K562 treated with DMSO at 1 percent for 24 hours (cell line): Measurements from ENCODE around the gene RBPMS2. TPM values are rescaled to one million over a fixed set of nuclear protein-coding genes. Genes with fewer than 3 reads are reported as not detected.

Experiments used
- total RNA-seq: library from RNA; unstranded; fragments of 300-600 nt; gene quantifications from 2 replicates; pipeline ENCODE4 v1.2.3, GENCODE V29; 2022; ENCODE audit warnings: low read depth; ENCODE audit not compliant: insufficient read depth

Gene RBPMS2
- total RNA-seq: 1.0 and 2.2 TPM in 2 replicates

DNA sequence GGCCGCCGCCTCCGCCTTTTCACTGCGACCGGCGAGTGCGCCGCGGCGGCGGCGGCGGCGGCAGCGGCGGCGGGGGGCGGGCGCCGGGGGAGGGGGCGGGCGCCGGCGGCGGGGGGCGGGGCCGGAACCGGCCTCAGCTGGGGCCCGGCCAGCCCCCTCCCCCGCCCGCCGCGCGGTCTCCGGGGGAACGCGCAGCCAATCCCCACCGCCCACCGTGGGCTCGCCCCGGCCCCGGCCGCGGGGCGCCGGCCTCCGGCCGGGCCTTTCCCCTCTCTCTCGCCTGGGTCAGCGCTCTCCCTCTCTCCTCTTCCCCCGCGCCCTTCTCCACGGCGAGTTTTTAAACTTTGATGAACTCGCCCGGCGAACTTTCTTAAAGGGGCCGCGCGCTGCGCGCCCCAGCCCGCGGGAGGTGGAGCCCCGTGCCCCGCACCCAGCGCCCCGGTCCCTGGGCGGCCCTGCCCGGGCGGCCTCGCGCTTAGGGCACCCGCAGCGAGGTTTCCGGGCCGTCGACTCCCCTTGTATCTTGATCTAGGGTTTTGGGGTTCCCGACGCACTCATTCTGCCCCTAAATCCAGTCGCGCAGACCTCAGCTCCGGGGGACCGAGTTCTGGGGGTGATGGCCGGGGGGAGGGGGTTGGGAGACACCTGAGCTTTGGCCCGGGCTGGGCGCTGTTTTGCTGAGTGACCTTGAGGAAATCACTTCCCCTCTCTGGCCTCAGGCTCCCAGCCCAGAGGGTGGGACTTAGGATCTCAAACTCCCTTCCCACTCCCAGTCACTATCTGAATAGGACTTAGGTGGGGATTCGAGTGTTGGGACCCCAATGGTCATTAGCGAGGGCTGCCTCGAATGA lies at the start of gene RBPMS2:
Gene RBPMS2 (minus strand): TSS at position 39 of the 851 bp plus-strand sequence. CDS start 270 bp downstream, outside the sequence.

Other genes with a start within 250 kb of the RBPMS2 start
- gene PIF1, start 50.1 kb upstream of the RBPMS2 start, total RNA-seq: 18.2 and 22.8 TPM in 2 replicates
- gene PLEKHO2, start 66.3 kb upstream of the RBPMS2 start, total RNA-seq: 13.5 and 13.9 TPM in 2 replicates
- gene ANKDD1A, start 136.3 kb upstream of the RBPMS2 start, total RNA-seq: 0.24 and 1.4 TPM in 2 replicates
- 72.2 and 81.9 TPM in 2 replicates for gene SPG21, start 214.3 kb upstream of the RBPMS2 start, total RNA-seq